HL-60 (cell line): Measurements from ENCODE around the gene RUNX3.

Experiments used
- DNase-seq, 2 experiments: peaks; one replicate each; pipeline ENCODE4 v3.0.0-alpha.2; 2010 to 2020; ENCODE audit warnings: low read depth in 1 of 2, low spot score in 1 of 2
- H3K27ac ChIP-seq: fragments of 250-450 bp; sonication (Bioruptor Pico); replicated peaks from 2 replicates; pipeline ENCODE4 v1.5.1; 2020; ENCODE audit warnings: mild to moderate bottlenecking, moderate library complexity
- H3K27me3 ChIP-seq: fragments of 250-450 bp; sonication (Bioruptor Pico); 2 replicates; pipeline ENCODE4 v1.5.1; 2021; ENCODE audit warnings: mild to moderate bottlenecking, moderate library complexity; ENCODE audit not compliant: insufficient read depth, poor library complexity, severe bottlenecking
- H3K4me3 ChIP-seq: replicated peaks from 2 replicates; pipeline ENCODE4 v1.5.1; 2011; ENCODE audit warnings: mild to moderate bottlenecking, control low read depth, low read length; ENCODE audit not compliant: insufficient read depth
- GABPA ChIP-seq: IDR thresholded peaks from 2 replicates; pipeline ENCODE4 v1.6.1; 2012; ENCODE audit warnings: low read depth
- POLR2AphosphoS5 ChIP-seq: IDR thresholded peaks from 2 replicates; pipeline ENCODE4 v1.6.1; 2012; ENCODE audit warnings: low read depth
- SPI1 ChIP-seq: IDR thresholded peaks from 2 replicates; pipeline ENCODE4 v1.6.1; 2012; ENCODE audit warnings: low read depth, mild to moderate bottlenecking, borderline replicate concordance
- TF ChIP-seq, protein P1 (sequence below): IDR thresholded peaks from one replicate; pipeline ENCODE4 v1.5.1; 2011; ENCODE audit warnings: low read length, control low read depth, inconsistent platforms; ENCODE audit not compliant: insufficient read depth
- TF ChIP-seq, protein P2 (sequence below): IDR thresholded peaks from 2 replicates; pipeline ENCODE4 v1.6.1; 2012; ENCODE audit warnings: low read depth; ENCODE audit not compliant: insufficient replicate concordance

RUNX3 gene

DNA sequence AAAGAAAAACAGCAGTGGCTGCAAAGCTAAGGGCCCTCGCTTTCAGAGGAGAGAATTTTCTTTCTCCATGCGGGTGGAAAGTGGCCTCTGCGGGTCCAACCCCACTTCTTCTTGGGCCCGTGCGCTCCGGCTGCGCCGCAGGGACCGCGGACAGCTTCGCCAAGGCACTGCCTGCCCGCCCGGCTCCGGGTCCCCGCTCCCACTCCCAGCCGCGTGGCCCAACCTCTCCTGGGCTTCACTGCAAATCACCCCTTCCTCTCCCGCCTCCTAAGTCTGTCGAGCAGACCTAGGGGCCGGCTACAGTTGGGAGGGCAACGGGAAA is 1.0 kb upstream of the RUNX3 start:
- DNase-seq, result no peak
- TF ChIP-seq POLR2AphosphoS5 (no peak), SPI1 (no peak), GABPA (no peak)
- TF ChIP-seq, protein P1, sequence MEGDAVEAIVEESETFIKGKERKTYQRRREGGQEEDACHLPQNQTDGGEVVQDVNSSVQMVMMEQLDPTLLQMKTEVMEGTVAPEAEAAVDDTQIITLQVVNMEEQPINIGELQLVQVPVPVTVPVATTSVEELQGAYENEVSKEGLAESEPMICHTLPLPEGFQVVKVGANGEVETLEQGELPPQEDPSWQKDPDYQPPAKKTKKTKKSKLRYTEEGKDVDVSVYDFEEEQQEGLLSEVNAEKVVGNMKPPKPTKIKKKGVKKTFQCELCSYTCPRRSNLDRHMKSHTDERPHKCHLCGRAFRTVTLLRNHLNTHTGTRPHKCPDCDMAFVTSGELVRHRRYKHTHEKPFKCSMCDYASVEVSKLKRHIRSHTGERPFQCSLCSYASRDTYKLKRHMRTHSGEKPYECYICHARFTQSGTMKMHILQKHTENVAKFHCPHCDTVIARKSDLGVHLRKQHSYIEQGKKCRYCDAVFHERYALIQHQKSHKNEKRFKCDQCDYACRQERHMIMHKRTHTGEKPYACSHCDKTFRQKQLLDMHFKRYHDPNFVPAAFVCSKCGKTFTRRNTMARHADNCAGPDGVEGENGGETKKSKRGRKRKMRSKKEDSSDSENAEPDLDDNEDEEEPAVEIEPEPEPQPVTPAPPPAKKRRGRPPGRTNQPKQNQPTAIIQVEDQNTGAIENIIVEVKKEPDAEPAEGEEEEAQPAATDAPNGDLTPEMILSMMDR, result no peak
- TF ChIP-seq, protein P2, sequence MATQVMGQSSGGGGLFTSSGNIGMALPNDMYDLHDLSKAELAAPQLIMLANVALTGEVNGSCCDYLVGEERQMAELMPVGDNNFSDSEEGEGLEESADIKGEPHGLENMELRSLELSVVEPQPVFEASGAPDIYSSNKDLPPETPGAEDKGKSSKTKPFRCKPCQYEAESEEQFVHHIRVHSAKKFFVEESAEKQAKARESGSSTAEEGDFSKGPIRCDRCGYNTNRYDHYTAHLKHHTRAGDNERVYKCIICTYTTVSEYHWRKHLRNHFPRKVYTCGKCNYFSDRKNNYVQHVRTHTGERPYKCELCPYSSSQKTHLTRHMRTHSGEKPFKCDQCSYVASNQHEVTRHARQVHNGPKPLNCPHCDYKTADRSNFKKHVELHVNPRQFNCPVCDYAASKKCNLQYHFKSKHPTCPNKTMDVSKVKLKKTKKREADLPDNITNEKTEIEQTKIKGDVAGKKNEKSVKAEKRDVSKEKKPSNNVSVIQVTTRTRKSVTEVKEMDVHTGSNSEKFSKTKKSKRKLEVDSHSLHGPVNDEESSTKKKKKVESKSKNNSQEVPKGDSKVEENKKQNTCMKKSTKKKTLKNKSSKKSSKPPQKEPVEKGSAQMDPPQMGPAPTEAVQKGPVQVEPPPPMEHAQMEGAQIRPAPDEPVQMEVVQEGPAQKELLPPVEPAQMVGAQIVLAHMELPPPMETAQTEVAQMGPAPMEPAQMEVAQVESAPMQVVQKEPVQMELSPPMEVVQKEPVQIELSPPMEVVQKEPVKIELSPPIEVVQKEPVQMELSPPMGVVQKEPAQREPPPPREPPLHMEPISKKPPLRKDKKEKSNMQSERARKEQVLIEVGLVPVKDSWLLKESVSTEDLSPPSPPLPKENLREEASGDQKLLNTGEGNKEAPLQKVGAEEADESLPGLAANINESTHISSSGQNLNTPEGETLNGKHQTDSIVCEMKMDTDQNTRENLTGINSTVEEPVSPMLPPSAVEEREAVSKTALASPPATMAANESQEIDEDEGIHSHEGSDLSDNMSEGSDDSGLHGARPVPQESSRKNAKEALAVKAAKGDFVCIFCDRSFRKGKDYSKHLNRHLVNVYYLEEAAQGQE, result no peak
- Histone ChIP-seq H3K27me3 (no peaks in the 10 kb centered on the region), H3K27ac (peak overlapping the region; percentile 89; the same call in 1 of the 2 replicates), H3K4me3 (no peak overlapping the region)

DNA sequence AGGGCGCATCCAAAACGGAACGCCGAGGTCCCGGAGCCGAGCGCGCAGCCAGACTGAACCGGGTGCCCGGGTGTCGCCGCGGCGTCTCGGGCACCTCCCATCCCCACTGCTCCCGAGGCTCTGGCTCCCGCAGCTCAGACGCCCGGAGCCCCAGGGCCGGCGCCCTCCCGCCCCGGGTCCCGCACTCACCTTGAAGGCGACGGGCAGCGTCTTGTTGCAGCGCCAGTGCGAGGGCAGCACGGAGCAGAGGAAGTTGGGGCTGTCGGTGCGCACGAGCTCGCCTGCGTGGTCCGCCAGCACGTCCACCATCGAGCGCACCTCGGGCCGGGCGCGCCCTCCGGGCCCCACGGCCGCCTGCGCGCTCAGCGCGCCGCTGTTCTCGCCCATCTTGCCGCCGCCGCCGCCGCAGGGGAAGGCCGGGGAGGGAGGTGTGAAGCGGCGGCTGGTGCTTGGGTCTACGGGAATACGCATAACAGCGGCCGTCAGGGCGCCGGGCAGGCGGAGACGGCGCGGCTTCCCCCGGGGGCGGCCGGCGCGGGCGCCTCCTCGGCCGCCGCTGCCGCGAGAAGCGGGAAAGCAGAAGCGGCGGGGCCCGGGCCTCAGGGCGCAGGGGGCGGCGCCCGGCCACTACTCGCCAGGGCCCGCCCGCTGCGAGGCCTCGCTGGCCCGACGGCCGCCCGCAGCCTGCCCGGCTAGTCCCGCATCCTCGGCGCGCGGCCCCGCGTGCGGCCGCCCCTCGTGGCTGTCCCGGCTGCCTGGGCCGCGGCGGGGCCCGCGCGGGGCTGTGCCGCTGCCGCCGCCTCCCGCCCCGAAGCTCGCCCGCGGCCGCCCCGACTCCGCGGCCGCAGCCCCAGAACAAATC is 447 bp downstream of the RUNX3 start:
- Histone ChIP-seq H3K4me3 (peak overlapping the region; percentile 75), H3K27ac (peak overlapping the region; percentile 93), H3K27me3 (no peaks in the 10 kb centered on the region)
- peak; percentile 44 to 54 for DNase-seq
- TF ChIP-seq POLR2AphosphoS5 (peak; percentile 63), GABPA (no peak), SPI1 (0 out of 2 replicates have a peak, but pooled peaks have one; percentile 3)

DNA sequence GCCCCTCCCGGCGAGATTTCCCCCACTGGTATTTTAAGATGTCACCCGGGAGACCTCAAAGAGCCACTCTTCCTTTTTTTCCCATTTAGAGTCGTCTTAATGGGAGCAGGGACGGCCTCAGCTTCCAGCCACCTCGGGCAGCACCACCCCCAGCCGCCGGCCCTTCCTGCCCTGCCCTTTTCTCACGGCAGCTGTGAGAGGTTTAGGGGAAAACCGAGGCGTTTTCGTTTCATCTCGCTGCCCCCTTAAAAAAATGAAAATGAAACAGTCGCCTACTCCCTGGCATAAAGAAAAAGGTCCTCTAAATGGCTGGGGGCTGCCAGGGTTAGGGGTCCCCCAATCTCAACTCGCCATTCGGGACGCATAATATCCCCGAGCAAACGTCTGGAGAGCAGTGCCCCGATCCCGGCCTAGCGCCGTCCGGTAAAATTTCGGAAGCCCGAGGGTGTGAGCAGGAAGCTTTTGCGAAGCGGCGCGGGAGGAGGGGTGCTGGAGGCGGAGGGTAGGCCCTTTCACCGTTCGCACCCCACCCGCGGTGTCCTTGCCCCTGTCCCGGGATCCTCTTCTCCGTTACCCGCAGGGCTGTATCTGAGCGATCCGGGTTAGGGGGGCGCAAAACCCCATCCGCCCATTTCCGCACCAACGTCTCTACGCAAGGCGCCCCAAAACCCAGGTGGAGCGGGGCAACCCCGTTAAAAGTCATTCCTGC is 1.2 kb downstream of the RUNX3 start:
- TF ChIP-seq SPI1 (no peak), POLR2AphosphoS5 (no peak), GABPA (no peak)
- TF ChIP-seq, protein P2, result no peak
- TF ChIP-seq, protein P1, result no peak
- DNase-seq, result peak in 1 of 2 experiments; percentile 60
- Histone ChIP-seq H3K27ac (peak overlapping the region; percentile 93), H3K4me3 (peak overlapping the region; percentile 75), H3K27me3 (no peaks in the 10 kb centered on the region)
